Stimulated activated naive CD8-positive, alpha-beta T cell treated with anti-CD3 and anti-CD28 coated beads, Interleukin-15, amount 100 ng/mL, for 72 hours (primary cell): ENCODE measurements around the gene TTN.

Source experiments
- ATAC-seq: fragments of 150-1000 bp; cut with Tn5 transposase; 2 replicates; pipeline ENCODE4 v1.10.0; 2021; ENCODE audit warnings: mild to moderate bottlenecking, moderate library complexity
- DNase-seq, 2 donors: peaks; one replicate each; pipeline ENCODE4 v3.0.0; 2021 to 2022
- H3K27ac Mint-ChIP-seq, 2 donors: one replicate each; pipeline ENCODE4 v1.8.0; 2022; ENCODE audit warnings: mild to moderate bottlenecking in 2 of 2, mixed read lengths in 2 of 2, moderate library complexity in 2 of 2
- H3K27me3 Mint-ChIP-seq: one replicate; pipeline ENCODE4 v1.8.0; 2022; ENCODE audit warnings: mixed read lengths
- H3K4me1 Mint-ChIP-seq: one replicate; pipeline ENCODE4 v1.8.0; 2022; ENCODE audit warnings: mild to moderate bottlenecking, mixed read lengths
- H3K4me3 Mint-ChIP-seq, 2 donors: one replicate each; pipeline ENCODE4 v1.8.0; 2022; ENCODE audit warnings: mild to moderate bottlenecking in 2 of 2, mixed read lengths in 2 of 2, moderate library complexity in 1 of 2
- H3K9me3 Mint-ChIP-seq, 2 donors: one replicate each; pipeline ENCODE4 v1.8.0; 2022; ENCODE audit warnings: mixed read lengths in 2 of 2

Gene TTN

DNA sequence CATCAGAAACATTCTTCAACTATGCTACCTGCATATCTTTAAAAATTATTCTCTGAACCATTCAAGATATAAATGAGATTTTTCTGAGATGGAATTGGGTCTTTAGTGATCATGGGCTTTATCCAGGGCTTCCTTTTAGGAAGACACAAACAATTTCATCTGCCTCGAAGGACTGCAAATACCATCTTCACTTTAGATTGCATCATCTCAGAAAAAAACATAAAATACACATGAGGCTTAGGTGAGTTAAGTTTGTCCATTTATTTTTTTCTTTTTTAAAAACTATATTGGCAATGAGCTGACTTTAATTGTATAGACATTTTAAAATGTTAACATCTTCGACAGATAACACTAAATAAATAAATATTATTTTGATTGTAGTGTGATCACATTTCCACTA, 20.1 kb downstream of the TTN start:
- Mint-ChIP-seq H3K4me3 (no peak overlapping the region), H3K4me1 (peaks cover 6% of the 10 kb centered on the region)

DNA sequence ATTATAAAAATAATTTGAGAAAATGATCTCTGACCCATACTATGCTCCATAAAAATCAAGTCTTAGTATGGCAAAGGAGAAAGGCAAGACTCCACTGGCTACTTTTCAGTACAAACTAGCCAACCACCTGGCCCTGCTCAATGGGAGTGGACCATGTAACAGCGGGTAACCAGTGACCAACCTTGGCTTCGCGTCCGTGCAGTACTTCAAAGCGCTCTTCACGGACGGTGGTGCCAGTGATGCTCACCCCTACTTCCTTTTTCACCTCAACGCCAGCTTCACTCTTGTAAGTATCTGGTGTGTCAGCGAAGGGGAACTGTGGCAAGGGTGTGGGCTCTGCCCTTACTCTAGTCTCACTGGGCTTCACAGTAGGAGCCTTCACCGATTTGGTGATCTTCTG, 23.3 kb downstream of the TTN start:
- Mint-ChIP-seq H3K4me1 (no peaks in the 10 kb centered on the region), H3K4me3 (no peak overlapping the region), H3K27ac (no peak overlapping the region), H3K27me3 (no peaks in the 10 kb centered on the region), H3K9me3 (no peaks in the 10 kb centered on the region)
- no peak for ATAC-seq
- no peak for DNase-seq

More for the DNA sequence above, 20.1 kb downstream of the TTN start:
- no peaks in the 10 kb centered on the region for H3K9me3 Mint-ChIP-seq
- no peak for DNase-seq
- no peak overlapping the region for H3K27ac Mint-ChIP-seq
- H3K27me3 Mint-ChIP-seq: no peaks in the 10 kb centered on the region
- ATAC-seq: no peak

DNA sequence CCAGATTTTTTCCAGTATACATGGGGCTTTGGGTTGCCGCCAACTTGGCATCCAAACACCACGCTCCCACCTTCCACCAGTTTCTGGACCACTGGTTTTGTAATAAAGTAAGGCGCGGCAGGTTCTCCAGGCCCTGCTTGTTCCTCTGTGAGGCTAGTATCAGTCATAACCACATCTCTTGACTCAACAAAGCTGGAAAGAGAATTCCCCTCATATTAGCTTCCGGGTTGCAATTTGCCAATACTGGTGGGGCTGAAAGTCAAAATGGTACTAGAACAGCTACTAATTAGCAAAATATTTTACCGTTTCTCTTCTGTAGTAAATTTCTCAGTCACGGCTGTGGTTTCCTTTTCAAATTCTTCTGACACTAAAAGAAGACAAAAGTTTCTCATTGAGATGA, 25.0 kb downstream of the TTN start:
- DNase-seq (no peak), ATAC-seq (no peak)
- no peaks in the 10 kb centered on the region for H3K4me1 Mint-ChIP-seq
- no peak overlapping the region for H3K4me3 Mint-ChIP-seq
- no peaks in the 10 kb centered on the region for H3K27me3 Mint-ChIP-seq
- H3K9me3 Mint-ChIP-seq: no peaks in the 10 kb centered on the region
- H3K27ac Mint-ChIP-seq: no peak overlapping the region

- ATAC-seq (no peak), DNase-seq (no peak)
- Mint-ChIP-seq H3K27me3 (no peaks in the 10 kb centered on the region), H3K27ac (no peak overlapping the region), H3K9me3 (no peaks in the 10 kb centered on the region), H3K4me3 (no peak overlapping the region), H3K4me1 (no peaks in the 10 kb centered on the region)
Measured at GRCh38 chr2:178777577-178777976, 29.6 kb downstream of the TTN start.

- Mint-ChIP-seq H3K4me3 (no peak overlapping the region), H3K9me3 (no peaks in the 10 kb centered on the region), H3K27me3 (no peaks in the 10 kb centered on the region), H3K27ac (no peak overlapping the region), H3K4me1 (no peaks in the 10 kb centered on the region)
- no peak for ATAC-seq
- DNase-seq: no peak
Measured at GRCh38 chr2:178776751-178777150, 30.5 kb downstream of the TTN start.

DNA sequence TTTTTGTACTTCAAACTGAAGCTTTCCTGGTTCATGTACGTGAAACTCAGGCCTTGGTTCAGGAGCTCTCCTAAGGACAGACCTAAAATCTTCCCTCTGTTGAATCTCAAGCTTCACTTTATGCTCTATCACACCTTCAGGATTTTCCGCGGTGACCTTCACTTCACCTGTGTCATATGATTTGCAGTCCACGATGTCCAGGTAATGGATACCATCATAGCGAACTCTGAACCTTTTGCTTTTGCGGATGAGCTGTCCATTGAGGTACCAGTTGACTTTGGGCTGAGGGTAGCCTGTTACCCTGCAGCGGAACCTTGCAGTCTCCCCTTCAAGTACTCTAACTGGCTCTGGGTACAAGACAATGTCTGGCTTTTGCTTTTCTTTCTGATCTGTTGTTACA, 31.2 kb downstream of the TTN start:
- H3K4me1 Mint-ChIP-seq: no peaks in the 10 kb centered on the region
- no peak for ATAC-seq
- no peaks in the 10 kb centered on the region for H3K27me3 Mint-ChIP-seq

GRCh38 chr2:178770518-178770917, 36.7 kb downstream of the TTN start:
- no peak overlapping the region for H3K4me3 Mint-ChIP-seq
- ATAC-seq (no peak), DNase-seq (no peak)
- H3K27ac Mint-ChIP-seq: no peak overlapping the region
- H3K4me1 Mint-ChIP-seq: no peaks in the 10 kb centered on the region
- no peaks in the 10 kb centered on the region for H3K9me3 Mint-ChIP-seq
- H3K27me3 Mint-ChIP-seq: no peaks in the 10 kb centered on the region

More for the DNA sequence above, 31.2 kb downstream of the TTN start:
- Mint-ChIP-seq H3K4me3 (no peak overlapping the region), H3K27ac (no peak overlapping the region), H3K9me3 (no peaks in the 10 kb centered on the region)
- no peak for DNase-seq

DNA sequence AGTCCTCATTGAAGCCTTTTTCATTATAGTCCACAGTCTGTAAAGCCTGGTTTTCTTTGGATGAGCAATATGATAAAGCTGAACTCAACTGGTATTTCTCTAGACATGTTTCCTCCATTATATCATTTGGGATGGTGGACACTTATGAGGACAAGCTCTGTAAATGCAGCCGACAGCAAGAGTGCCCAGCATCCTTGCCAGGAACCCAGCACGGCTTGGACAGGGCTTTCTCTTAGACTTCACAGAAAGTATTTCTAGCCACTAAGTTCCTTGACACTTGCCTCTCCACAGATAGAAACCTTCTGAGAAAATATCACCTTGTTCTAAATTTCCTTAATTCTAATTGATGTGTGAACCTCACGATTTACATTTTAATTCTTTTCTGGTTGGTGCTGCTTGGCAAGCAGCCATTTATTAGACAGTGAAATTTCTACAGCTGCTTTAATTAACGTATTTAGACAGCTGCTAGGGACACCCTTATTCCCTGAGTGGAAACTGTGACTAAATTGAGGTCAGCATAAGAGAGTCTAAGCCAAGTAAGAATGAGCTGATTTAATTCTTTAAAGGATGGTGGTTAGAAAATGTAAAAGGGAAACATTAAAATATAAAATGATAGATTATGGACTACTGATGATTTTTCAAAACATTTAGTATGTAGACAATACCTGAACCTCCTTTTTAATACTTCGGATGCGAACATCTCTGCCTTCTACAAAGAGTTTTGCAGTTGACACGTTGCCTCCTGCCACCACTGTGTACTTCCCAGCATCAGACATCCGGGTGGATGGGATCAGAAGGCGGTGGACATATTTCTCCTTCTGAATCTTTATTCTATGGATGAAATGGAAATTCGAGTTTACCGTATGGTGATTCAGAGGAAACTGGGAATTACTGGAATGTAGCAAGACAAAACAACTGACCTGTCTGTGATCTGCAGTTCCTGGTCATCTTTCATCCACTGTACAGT, 39.8 kb downstream of the TTN start:
- Mint-ChIP-seq H3K4me1 (no peaks in the 10 kb centered on the region), H3K27ac (no peak overlapping the region), H3K9me3 (no peaks in the 10 kb centered on the region), H3K4me3 (no peak overlapping the region), H3K27me3 (no peaks in the 10 kb centered on the region)
- DNase-seq (no peak), ATAC-seq (no peak)

DNA sequence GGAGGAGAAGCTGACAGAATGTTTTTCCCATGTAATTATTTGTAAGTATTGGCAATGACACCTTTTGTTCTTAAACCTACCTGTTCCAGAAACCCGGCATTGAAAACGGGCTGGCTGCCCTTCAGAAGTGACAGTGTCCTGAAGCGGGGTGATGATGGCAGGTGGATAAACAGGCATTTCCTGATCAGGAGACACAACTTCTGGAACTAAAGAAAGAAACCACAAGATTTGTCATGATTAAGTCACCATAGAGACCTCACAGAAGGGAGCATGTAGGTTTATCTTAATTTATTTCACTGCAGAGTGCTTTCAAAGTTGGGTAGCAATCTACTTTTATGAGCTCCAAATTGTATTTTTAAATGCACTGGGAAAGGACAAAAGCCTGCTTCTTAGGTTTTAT, 43.1 kb downstream of the TTN start:
- DNase-seq (no peak), ATAC-seq (no peak)
- no peaks in the 10 kb centered on the region for H3K9me3 Mint-ChIP-seq
- no peak overlapping the region for H3K4me3 Mint-ChIP-seq
- no peaks in the 10 kb centered on the region for H3K4me1 Mint-ChIP-seq
- H3K27ac Mint-ChIP-seq: no peak overlapping the region
- H3K27me3 Mint-ChIP-seq: no peaks in the 10 kb centered on the region

- H3K4me1 Mint-ChIP-seq: no peaks in the 10 kb centered on the region
- H3K9me3 Mint-ChIP-seq: no peaks in the 10 kb centered on the region
- no peak overlapping the region for H3K4me3 Mint-ChIP-seq
- ATAC-seq (peak; percentile 64), DNase-seq (peak; percentile 16 to 34)
- H3K27ac Mint-ChIP-seq: no peak overlapping the region
- no peaks in the 10 kb centered on the region for H3K27me3 Mint-ChIP-seq
Measured at GRCh38 chr2:178761759-178762371, 45.4 kb downstream of the TTN start.

GRCh38 chr2:178756843-178757242, 50.4 kb downstream of the TTN start:
- ATAC-seq: no peak
- Mint-ChIP-seq H3K4me3 (no peak overlapping the region), H3K4me1 (no peaks in the 10 kb centered on the region), H3K27me3 (no peaks in the 10 kb centered on the region), H3K9me3 (no peaks in the 10 kb centered on the region), H3K27ac (no peak overlapping the region)
- no peak for DNase-seq

GRCh38 chr2:178756343-178756742, 50.9 kb downstream of the TTN start:
- no peaks in the 10 kb centered on the region for H3K27me3 Mint-ChIP-seq
- H3K27ac Mint-ChIP-seq: no peak overlapping the region
- H3K4me3 Mint-ChIP-seq: no peak overlapping the region
- H3K9me3 Mint-ChIP-seq: no peaks in the 10 kb centered on the region
- H3K4me1 Mint-ChIP-seq: no peaks in the 10 kb centered on the region
- DNase-seq (no peak), ATAC-seq (no peak)

DNA sequence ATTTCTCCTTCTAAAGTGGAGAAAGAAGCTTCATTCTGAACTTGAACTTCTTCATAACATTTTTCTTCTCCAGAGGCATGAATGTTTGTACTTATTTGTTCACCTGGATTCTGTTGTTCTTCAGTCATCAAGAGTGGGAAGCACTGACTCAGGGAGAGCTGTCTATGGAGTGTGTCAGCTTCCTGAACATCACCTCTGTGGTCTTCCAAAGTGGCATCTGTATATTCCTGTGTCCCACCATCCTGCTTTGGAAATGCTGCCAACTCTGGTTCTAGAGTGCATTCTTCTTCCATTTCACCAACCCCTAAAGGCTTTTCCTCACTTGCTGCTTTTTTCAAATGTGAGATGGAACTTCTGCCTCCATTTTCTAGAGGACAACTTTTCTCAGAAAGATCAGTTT, 59.5 kb downstream of the TTN start:
- H3K9me3 Mint-ChIP-seq: no peaks in the 10 kb centered on the region
- no peak overlapping the region for H3K4me3 Mint-ChIP-seq
- no peaks in the 10 kb centered on the region for H3K27me3 Mint-ChIP-seq
- H3K4me1 Mint-ChIP-seq: no peaks in the 10 kb centered on the region
- DNase-seq (no peak), ATAC-seq (no peak)
- H3K27ac Mint-ChIP-seq: no peak overlapping the region

GRCh38 chr2:178734518-178734917, 72.7 kb downstream of the TTN start:
- no peaks in the 10 kb centered on the region for H3K9me3 Mint-ChIP-seq
- no peaks in the 10 kb centered on the region for H3K27me3 Mint-ChIP-seq
- no peak for ATAC-seq
- H3K4me3 Mint-ChIP-seq: no peak overlapping the region
- H3K4me1 Mint-ChIP-seq: no peaks in the 10 kb centered on the region
- H3K27ac Mint-ChIP-seq: no peak overlapping the region
- no peak for DNase-seq

- no peak for DNase-seq
- Mint-ChIP-seq H3K27ac (no peak overlapping the region), H3K27me3 (no peaks in the 10 kb centered on the region), H3K4me1 (no peaks in the 10 kb centered on the region), H3K9me3 (no peaks in the 10 kb centered on the region), H3K4me3 (no peak overlapping the region)
- no peak for ATAC-seq
Measured at GRCh38 chr2:178733975-178734374, 73.2 kb downstream of the TTN start.

- no peaks in the 10 kb centered on the region for H3K27me3 Mint-ChIP-seq
- H3K4me3 Mint-ChIP-seq: no peak overlapping the region
- no peaks in the 10 kb centered on the region for H3K4me1 Mint-ChIP-seq
- H3K9me3 Mint-ChIP-seq: no peaks in the 10 kb centered on the region
- ATAC-seq (no peak), DNase-seq (no peak)
- H3K27ac Mint-ChIP-seq: no peak overlapping the region
Measured at GRCh38 chr2:178732913-178733312, 74.3 kb downstream of the TTN start.
